Peyer's patch (tissue), 4 donors: Measurements from ENCODE around the gene TNFSF8.

Source experiments
- CTCF ChIP-seq, 6 experiments: fragments of 450-650 bp in 4 of 6; fragments of 200-600 bp in 2 of 6; sonication (generic) in 1 of 6; IDR thresholded peaks; one replicate each; pipeline ENCODE4 v1.5.1; 2017 to 2019; ENCODE audit warnings: antibody characterized with exemption in 6 of 6, mild to moderate bottlenecking in 3 of 6, moderate library complexity in 1 of 6
- POLR2A ChIP-seq, 2 donors: fragments of 450-650 bp; IDR thresholded peaks; one replicate each; pipeline ENCODE4 v1.5.1; 2017; ENCODE audit warnings: antibody characterized with exemption in 2 of 2, mild to moderate bottlenecking in 2 of 2, moderate library complexity in 2 of 2

DNA sequence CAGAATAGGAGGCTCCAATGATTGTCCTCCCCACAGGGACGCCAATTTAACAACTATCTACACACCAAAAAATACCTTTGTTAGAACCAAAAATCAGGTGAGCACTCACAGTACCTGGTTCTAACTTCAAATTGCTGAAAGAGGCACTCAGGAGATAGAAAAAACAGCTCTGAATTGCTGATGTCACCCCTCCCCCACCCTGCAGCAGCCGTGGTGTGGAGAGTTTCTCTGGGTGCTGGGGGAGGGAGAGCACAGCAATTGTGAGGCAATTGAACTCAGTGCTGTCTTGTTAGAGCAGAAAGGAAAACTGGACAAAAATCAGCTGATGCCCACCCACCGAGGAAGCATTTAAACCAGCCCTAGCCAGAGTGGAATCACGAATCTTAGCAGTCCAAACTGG, 41.8 kb downstream of the TNFSF8 start:
- TF ChIP-seq CTCF (IDR thresholded peaks at IDR 0.05) = no peak
- no peak for TF ChIP-seq POLR2A (IDR thresholded peaks at IDR 0.05)
